ENCODE data around the gene BAIAP2L2. TPM values are rescaled to one million over a fixed set of nuclear protein-coding genes. Genes with fewer than 3 reads are reported as not detected.

The BAIAP2L2 gene
- total and polyA plus RNA-seq, 2 donors (not counting 3 experiments of a cell fraction or from before 2014, with no cell fraction given): 0.20 to 0.35 TPM

DNA sequence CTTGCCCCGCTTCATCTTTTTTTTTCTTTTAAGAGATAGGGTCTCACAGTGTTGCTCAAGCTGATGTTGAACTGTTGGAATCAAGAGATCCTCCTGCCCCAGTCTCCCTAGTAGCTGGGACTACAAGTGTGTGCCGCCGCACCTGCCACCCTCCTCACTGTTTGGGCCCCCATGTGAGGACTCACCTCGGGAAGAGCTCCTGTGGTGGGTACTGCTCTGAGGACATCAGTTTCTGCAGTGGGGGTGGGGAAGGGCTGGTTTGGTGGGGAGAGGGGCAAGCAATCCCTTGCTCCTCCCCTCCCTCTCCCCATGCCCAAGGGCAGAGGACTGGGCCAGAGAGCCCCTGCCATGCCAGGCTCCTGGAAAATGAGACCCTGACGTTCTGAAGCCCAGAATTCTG is 25.0 kb downstream of the BAIAP2L2 start:
- Histone ChIP-seq H3K79me2 (ENCODE audit: control insufficient read depth, insufficient read depth, low read length) (no peaks in the 10 kb centered on the region), H3K4me3 (replicated peaks in 1 of 3; ENCODE audit: insufficient read depth in 1 of 3, low read depth in 1 of 3, low read length in 3 of 3) (no peak overlapping the region), H3K4me2 (ENCODE audit: insufficient read depth, low read length) (no peak overlapping the region), H3K9me3 (replicated peaks; ENCODE audit: control insufficient read depth, insufficient read depth, low read length) (no peaks in the 10 kb centered on the region), H3K36me3 (ENCODE audit: control insufficient read depth in 2 of 2, extremely low read depth in 1 of 2, insufficient read depth in 2 of 2, low read length in 2 of 2) (no peaks in the 10 kb centered on the region), H3K27me3 (ENCODE audit: control insufficient read depth in 2 of 2, insufficient read depth in 2 of 2, low read length in 2 of 2) (peaks cover 14 to 15% of the 10 kb centered on the region in 2 experiments), H3K27ac (ENCODE audit: insufficient read depth, low read depth, low read length) (no peak overlapping the region), H4K20me1 (replicated peaks; ENCODE audit: control insufficient read depth, extremely low read depth, insufficient read depth, low read length) (no peaks in the 10 kb centered on the region), H3K9ac (replicated peaks; ENCODE audit: extremely low read depth, insufficient read depth, low read length) (no peak overlapping the region), H2AFZ (ENCODE audit: low read depth, low read length) (no peak overlapping the region), H3K4me1 (ENCODE audit: control insufficient read depth, extremely low read depth, insufficient read depth, low read length) (peaks cover 5% of the 10 kb centered on the region), H3K9me1 (replicated peaks; ENCODE audit: control insufficient read depth, extremely low read depth, insufficient read depth, low read length) (no peaks in the 10 kb centered on the region)
- DNase-seq (ENCODE audit: low read depth, low spot score): no peak
- no peak for FAIRE-seq
- ChIA-PET CTCF (interaction anchor here (1.1 kb wide), 1 partner anchor 144 kb away, joined by 3 read pairs; no protein-coding TSS in a partner anchor), POLR2A (no interaction called here)
- BruUV-seq (replicated peaks): no TSS peak
- dilution Hi-C loops (cut with MboI; ENCODE audit: extremely low pct_ligation_motif_present, low sequenced_read_pairs): no loop called here
- TF ChIP-seq POLR2A (IDR thresholded peaks at IDR 0.05; ENCODE audit: low read depth, low read length) (no peak), MAX (IDR thresholded peaks at IDR 0.05; ENCODE audit: insufficient read depth, insufficient read length) (no peak), EZH2 (IDR thresholded peaks at IDR 0.05; ENCODE audit: borderline replicate concordance, low read depth, low read length, severe bottlenecking) (no peak), MYC (IDR thresholded peaks at IDR 0.05; ENCODE audit: low read depth, low read length) (no peak), CTCF (IDR thresholded peaks at IDR 0.05; ENCODE audit: extremely low read depth in 1 of 2, insufficient read depth in 1 of 2, low read depth in 1 of 2, low read length in 2 of 2) (no peak), GATA2 (IDR thresholded peaks at IDR 0.05; ENCODE audit: insufficient read depth, insufficient read length, low read depth, low read length) (no peak), POLR2AphosphoS5 (IDR thresholded peaks at IDR 0.05; ENCODE audit: insufficient read depth, low read depth, low read length) (no peak), JUN (IDR thresholded peaks at IDR 0.05; ENCODE audit: borderline replicate concordance, insufficient read depth, insufficient read length, low read depth) (no peak), FOS (IDR thresholded peaks at IDR 0.05; ENCODE audit: borderline replicate concordance, insufficient read depth, low read length) (no peak)
- intact Hi-C loops (cut with micrococcal nuclease): no loop called here
